LNCAP (cell line): ENCODE results near the gene PI4KA.

Experiments
- TF ChIP-seq, protein P1 (sequence below): fragments of 450-650 bp; IDR thresholded peaks from 2 replicates; pipeline ENCODE4 v1.5.1; 2017; ENCODE audit warnings: mild to moderate bottlenecking

PI4KA gene

DNA sequence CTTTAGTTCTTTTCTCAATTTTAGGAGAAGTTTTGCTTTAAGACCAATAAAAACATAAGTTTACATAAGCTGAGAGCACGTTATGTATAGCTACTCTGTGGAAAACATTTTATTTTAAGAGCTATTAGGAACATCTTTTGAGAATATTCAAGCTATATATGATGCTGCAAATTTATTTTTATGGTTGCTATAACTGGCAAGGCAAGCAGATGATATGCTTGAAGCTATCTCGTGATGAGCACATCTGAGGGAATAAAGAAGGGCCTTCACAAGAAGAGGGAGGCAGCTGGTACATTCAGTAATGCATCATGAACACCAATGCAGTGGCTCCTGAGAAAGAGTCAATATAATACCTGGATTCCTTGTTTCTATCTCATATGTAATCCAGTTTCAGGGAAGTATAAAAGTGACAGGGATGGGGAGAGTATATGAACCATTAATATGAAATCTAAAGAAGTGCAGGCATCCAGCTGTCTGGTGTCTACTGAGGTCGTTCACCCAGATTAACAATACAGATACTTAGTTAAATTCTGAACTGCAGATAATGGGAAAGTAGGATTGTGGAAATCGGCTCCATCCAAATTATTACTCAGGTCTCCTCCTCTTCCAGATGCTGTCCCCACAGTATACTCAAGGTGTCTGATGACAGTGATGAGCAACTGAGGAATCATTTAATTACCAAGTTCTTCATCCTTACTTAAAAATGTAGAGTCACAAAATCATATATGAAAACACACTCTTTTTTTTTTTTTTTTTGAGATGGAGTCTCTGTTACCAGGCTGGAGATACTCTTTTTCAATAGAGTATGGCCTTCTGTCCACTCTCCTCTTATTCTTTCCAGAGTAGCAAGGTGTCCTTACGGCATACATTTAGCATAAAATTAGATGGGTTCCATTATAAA lies 185.1 kb downstream of the PI4KA start:
- TF ChIP-seq, protein P1, sequence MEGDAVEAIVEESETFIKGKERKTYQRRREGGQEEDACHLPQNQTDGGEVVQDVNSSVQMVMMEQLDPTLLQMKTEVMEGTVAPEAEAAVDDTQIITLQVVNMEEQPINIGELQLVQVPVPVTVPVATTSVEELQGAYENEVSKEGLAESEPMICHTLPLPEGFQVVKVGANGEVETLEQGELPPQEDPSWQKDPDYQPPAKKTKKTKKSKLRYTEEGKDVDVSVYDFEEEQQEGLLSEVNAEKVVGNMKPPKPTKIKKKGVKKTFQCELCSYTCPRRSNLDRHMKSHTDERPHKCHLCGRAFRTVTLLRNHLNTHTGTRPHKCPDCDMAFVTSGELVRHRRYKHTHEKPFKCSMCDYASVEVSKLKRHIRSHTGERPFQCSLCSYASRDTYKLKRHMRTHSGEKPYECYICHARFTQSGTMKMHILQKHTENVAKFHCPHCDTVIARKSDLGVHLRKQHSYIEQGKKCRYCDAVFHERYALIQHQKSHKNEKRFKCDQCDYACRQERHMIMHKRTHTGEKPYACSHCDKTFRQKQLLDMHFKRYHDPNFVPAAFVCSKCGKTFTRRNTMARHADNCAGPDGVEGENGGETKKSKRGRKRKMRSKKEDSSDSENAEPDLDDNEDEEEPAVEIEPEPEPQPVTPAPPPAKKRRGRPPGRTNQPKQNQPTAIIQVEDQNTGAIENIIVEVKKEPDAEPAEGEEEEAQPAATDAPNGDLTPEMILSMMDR: no peak

DNA sequence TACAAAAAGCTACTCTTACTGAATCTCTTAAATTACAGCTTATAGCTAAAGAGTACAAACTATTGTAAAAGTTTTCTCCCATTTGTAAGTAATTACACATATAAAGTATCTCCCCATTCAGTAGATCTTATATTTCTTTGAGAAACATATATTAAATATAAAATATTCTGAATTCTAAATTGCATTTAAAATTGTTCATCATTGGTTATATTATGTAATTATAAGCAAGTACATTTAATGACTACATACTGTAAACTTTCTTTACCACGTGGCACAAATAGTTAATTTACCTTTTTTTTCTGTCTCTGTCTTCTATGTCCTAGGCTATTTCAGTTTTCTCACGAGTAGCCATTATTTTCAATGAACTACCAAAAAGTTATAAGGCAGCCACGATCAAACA lies 185.9 kb downstream of the PI4KA start:
- TF ChIP-seq, protein P1: no peak

DNA sequence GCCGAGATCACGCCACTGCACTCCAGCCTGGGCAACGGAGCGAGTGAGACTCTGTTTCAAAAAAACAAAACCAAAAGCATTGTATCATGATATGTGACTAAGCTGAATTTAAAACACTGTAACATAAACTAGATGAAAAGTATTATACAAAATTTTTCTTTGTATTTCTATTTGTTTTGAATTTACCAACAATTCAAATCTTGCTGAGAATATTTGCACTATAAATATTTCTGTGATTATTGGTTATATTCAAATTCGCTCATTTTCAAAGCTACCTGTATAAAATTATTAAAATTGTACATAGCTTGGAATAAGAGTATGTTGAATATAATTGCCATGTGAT lies 186.6 kb downstream of the PI4KA start:
- TF ChIP-seq, protein P1: no peak

GRCh38 chr22:20671409-20672081 lies 187.1 kb downstream of the PI4KA start:
- TF ChIP-seq, protein P1: no peak

DNA sequence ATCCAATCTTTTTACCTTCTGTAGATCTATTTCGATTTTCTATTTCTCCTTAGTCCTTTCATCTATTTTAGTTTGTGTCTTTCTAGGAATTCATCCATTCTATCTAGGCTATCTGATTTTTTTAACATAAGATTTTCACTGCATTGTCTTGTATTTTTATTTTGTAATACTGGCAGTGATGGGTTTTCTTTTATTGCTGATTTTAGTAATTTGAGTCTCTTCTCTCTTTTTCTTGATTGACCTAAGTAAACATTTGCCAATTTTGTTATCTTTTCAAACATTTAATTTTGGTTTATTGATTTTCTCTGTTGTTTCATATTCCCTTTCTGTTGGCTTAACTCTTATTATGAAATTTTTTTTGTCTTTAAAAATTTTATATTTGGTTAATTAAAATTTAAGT lies 192.1 kb downstream of the PI4KA start:
- TF ChIP-seq, protein P1: no peak

DNA sequence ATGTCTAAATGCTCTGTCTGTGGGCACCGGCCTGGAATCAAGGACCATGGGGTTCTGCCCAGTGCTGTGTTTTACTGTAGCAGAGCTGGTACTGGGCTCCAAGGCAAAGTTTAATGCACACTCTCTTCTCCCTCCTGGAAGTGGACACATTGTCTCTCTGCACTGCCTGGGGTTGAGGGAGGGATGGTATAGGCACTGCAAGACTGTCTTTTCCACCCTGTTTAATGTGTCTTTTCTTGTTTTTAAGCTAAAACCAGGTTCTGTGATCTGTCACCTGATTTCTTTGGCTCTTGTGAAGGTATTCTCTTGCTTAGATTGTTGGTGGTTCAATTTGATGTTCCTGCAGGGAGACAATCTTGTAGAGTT lies 194.0 kb downstream of the PI4KA start:
- TF ChIP-seq, protein P1: no peak

DNA sequence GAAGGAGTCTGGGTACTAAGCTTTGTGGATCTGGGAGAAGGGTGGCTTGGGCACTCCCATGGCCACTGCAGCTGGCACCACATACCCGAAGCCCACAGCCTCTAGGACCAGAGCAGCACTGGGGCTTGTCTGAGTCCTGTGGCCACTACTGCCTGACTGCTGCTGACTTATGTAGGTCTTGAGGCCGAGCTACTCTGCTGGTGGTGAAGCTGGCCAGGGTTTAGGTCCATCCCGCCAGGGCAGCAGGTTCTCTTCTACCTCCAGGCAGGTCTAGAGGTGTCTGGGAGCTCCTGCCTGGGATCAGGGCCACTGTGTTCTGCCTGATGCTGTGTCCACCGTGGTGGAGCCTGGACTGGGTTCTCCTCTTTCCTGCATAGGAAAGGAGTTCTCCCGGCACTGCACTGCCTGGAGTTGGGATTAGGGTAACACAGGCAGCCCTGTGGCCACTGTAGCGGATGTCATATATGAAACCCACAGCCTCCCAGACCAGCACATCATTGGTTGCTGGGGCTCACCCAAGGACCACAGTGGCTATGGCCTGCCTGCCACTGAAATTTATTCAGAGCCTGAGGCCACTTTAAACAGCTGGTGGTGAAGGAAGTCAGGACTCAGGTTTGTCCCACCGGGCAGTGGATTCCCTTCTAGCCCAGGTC lies 194.5 kb downstream of the PI4KA start:
- TF ChIP-seq, protein P1: no peak
